A549 (cell line): ENCODE results near the gene SLC17A7. TPM values are rescaled to one million over a fixed set of nuclear protein-coding genes. Genes with fewer than 3 reads are reported as not detected.

ENCODE experiments used
- ATAC-seq, 2 experiments: fragments of 200-7000 bp in 1 of 2; fragments of >200 bp in 1 of 2; cut with Nextera tagmentation in 1 of 2; cut with Tn5 transposase in 1 of 2; 3 replicates each; pipeline versions ENCODE4 v1.8.0 to v1.9.1; 2018 to 2020; ENCODE audit warnings: mild to moderate bottlenecking in 1 of 2, moderate library complexity in 1 of 2
- CTCF ChIA-PET: fragments of 300-600 bp; sonication (Branson Sonifier 250); formaldehyde crosslinking; extraction: SDS; loops from one replicate; lab custom pipeline; 2021; ENCODE audit warnings: antibody characterized with exemption, inconsistent platforms; lab: Yijun Ruan, JAX
- POLR2A ChIA-PET: fragments of 350-600 bp; formaldehyde crosslinking; extraction: SDS; loops from one replicate; lab custom pipeline; 2021; ENCODE audit warnings: antibody characterized with exemption, inconsistent platforms; lab: Yijun Ruan, JAX
- DNase-seq, 2 experiments: peaks; one replicate each; pipeline versions ENCODE4 v3.0.0 to v3.0.0-alpha.2; 2011 to 2016; ENCODE audit warnings: low read depth in 1 of 2, low spot score in 1 of 2
- FAIRE-seq: peaks from 2 replicates; lab custom pipeline; 2011; peaks lifted over from hg19 to GRCh38; lab: Jason Lieb, UNC
- H3K27ac ChIP-seq, 2 experiments: fragments of >200 bp; sonication (Bioruptor Twin); formaldehyde crosslinking; 3 replicates each; pipeline ENCODE4 v1.5.1; 2016 to 2017
- H3K4me1 ChIP-seq: fragments of >200 bp; sonication (Bioruptor Twin); formaldehyde crosslinking; 3 replicates; pipeline ENCODE4 v1.6.1; 2016
- H3K4me2 ChIP-seq: fragments of >200 bp; sonication (Bioruptor Twin); formaldehyde crosslinking; 3 replicates; pipeline ENCODE4 v1.6.1; 2016
- H3K4me3 ChIP-seq: fragments of >200 bp; sonication (Bioruptor Twin); formaldehyde crosslinking; 3 replicates; pipeline ENCODE4 v1.5.1; 2016
- H3K9me3 ChIP-seq: fragments of >200 bp; sonication (Bioruptor Twin); formaldehyde crosslinking; 3 replicates; pipeline ENCODE4 v1.6.1; 2016
- BHLHE40 ChIP-seq: IDR thresholded peaks from 2 replicates; pipeline ENCODE4 v1.6.1; 2012; ENCODE audit warnings: low read depth, low read length, inconsistent platforms
- CBX2 ChIP-seq: fragments of 200-600 bp; sonication (generic); IDR thresholded peaks from 2 replicates; pipeline ENCODE4 v1.6.1; 2016; ENCODE audit warnings: low read depth, mild to moderate bottlenecking, borderline replicate concordance
- CHD4 ChIP-seq: fragments of 200-600 bp; sonication (generic); IDR thresholded peaks from 2 replicates; pipeline ENCODE4 v1.6.1; 2016; ENCODE audit warnings: antibody characterized with exemption, mild to moderate bottlenecking, borderline replicate concordance
- CTCF ChIP-seq: fragments of >200 bp; sonication (Bioruptor Twin); formaldehyde crosslinking; IDR thresholded peaks from 3 replicates; pipeline ENCODE4 v1.5.1; 2016
- E2F6 ChIP-seq: IDR thresholded peaks from 2 replicates; pipeline ENCODE4 v1.6.1; 2012; ENCODE audit warnings: low read depth, borderline replicate concordance
- ESRRA ChIP-seq: fragments of 150-350 bp; IDR thresholded peaks from 2 replicates; pipeline ENCODE4 v1.6.1; 2014; ENCODE audit warnings: mild to moderate bottlenecking, low read length, borderline replicate concordance
- FOSB ChIP-seq: fragments of 250-450 bp; sonication (Bioruptor Pico); IDR thresholded peaks from 2 replicates; pipeline ENCODE4 v1.5.0; 2020; ENCODE audit warnings: mild to moderate bottlenecking, moderate library complexity
- FOXS1 ChIP-seq: fragments of 250-450 bp; sonication (Bioruptor Pico); IDR thresholded peaks from 2 replicates; pipeline ENCODE4 v1.5.0; 2020; ENCODE audit warnings: mild to moderate bottlenecking, moderate library complexity
- HEYL ChIP-seq: fragments of 250-450 bp; sonication (Bioruptor Pico); IDR thresholded peaks from 2 replicates; pipeline ENCODE4 v1.8.0; 2021; ENCODE audit warnings: mild to moderate bottlenecking, moderate library complexity
- HMGXB4 ChIP-seq: fragments of 250-450 bp; sonication (Bioruptor Pico); IDR thresholded peaks from 2 replicates; pipeline ENCODE4 v1.5.0; 2021; ENCODE audit warnings: mild to moderate bottlenecking, moderate library complexity, borderline replicate concordance
- HOXA7 ChIP-seq: fragments of 250-450 bp; sonication (Bioruptor Pico); IDR thresholded peaks from 2 replicates; pipeline ENCODE4 v1.5.0; 2020; ENCODE audit warnings: mild to moderate bottlenecking, moderate library complexity
- HOXB5 ChIP-seq: fragments of 250-450 bp; sonication (Bioruptor Pico); IDR thresholded peaks from 2 replicates; pipeline ENCODE4 v1.5.0; 2020; ENCODE audit warnings: mild to moderate bottlenecking, moderate library complexity
- JUNB ChIP-seq: fragments of >200 bp; sonication (Bioruptor Twin); formaldehyde crosslinking; IDR thresholded peaks from 2 replicates; pipeline ENCODE4 v1.6.1; 2016
- KDM1A ChIP-seq: fragments of 200-600 bp; sonication (generic); IDR thresholded peaks from 2 replicates; pipeline ENCODE4 v1.6.1; 2016; ENCODE audit warnings: low read depth, mild to moderate bottlenecking
- MAFK ChIP-seq: fragments of 450-650 bp; IDR thresholded peaks from 2 replicates; pipeline ENCODE4 v1.6.1; 2014; ENCODE audit not compliant: partially characterized antibody
- MAZ ChIP-seq: fragments of 150-350 bp; IDR thresholded peaks from 2 replicates; pipeline ENCODE4 v1.6.1; 2014; ENCODE audit warnings: antibody characterized with exemption, low read depth, low read length, borderline replicate concordance
- MYC ChIP-seq: IDR thresholded peaks from 2 replicates; pipeline ENCODE4 v1.6.1; 2012; ENCODE audit warnings: mild to moderate bottlenecking, inconsistent platforms, low read length, improper control_type of control experiment, borderline replicate concordance
- POLR2AphosphoS2 ChIP-seq: conservative IDR thresholded peaks from 2 replicates; pipeline ENCODE4 v1.6.1; 2012; ENCODE audit warnings: low read length, improper control_type of control experiment, inconsistent platforms
- RAD21 ChIP-seq, 2 experiments: fragments of >200 bp in 1 of 2; sonication (Bioruptor Twin) in 1 of 2; formaldehyde crosslinking in 1 of 2; IDR thresholded peaks in 1 of 2; conservative IDR thresholded peaks in 1 of 2; 2 replicates in 1 of 2; 3 replicates in 1 of 2; pipeline ENCODE4 v1.6.1; 2012 to 2018; ENCODE audit warnings: inconsistent platforms in 1 of 2
- RNF2 ChIP-seq: fragments of 200-600 bp; sonication (generic); IDR thresholded peaks from 2 replicates; pipeline ENCODE4 v1.6.1; 2016; ENCODE audit warnings: low read depth, mild to moderate bottlenecking, antibody characterized with exemption, moderate library complexity, borderline replicate concordance
- SMC3 ChIP-seq: fragments of >200 bp; sonication (Bioruptor Twin); formaldehyde crosslinking; IDR thresholded peaks from 3 replicates; pipeline ENCODE4 v1.6.1; 2018; ENCODE audit warnings: inconsistent platforms
- ZFP36 ChIP-seq: fragments of 450-650 bp; IDR thresholded peaks from 2 replicates; pipeline ENCODE4 v1.6.1; 2014; ENCODE audit warnings: borderline replicate concordance; ENCODE audit not compliant: partially characterized antibody
- ZNF302 ChIP-seq: fragments of 250-450 bp; sonication (Bioruptor Pico); IDR thresholded peaks from 2 replicates; pipeline ENCODE4 v1.9.0; 2021; ENCODE audit warnings: inconsistent platforms, mild to moderate bottlenecking, moderate library complexity
- ZSCAN20 ChIP-seq: fragments of 250-450 bp; sonication (Bioruptor Pico); IDR thresholded peaks from 2 replicates; pipeline ENCODE4 v1.8.0; 2022; ENCODE audit warnings: mild to moderate bottlenecking, moderate library complexity
- WGBS: methylation state at CpG from one replicate; pipeline ENCODE4 v1.1.6; 2017; ENCODE audit errors: missing lambda C conversion rate; 5-methylcytosine and 5-hydroxymethylcytosine counted together
- polyA plus RNA-seq, 4 experiments: library from polyadenylated mRNA; depleted of rRNA in 3 of 4; stranded (reverse); fragments of >200 nt; fragmentation: RNase III in 1 of 4; extraction: RNeasy Plus Mini Kit Qiagen cat#74134 plus additional on column Dnase treatment in 1 of 4; gene quantifications; 2 replicates in 3 of 4; 3 replicates in 1 of 4; pipeline ENCODE4 v1.2.3, GENCODE V29; 2011 to 2017

Gene SLC17A7
- polyA plus RNA-seq, 2 of the 4 experiments (the other 2 are of a cell fraction): 0.39 to 0.48 TPM

GRCh38 chr19:49481020-49481683 is 39.8 kb upstream of the SLC17A7 start:
- peaks cover 6% of the 10 kb centered on the region; the same call in 1 of the 3 replicates for H3K4me1 ChIP-seq
- FAIRE-seq (no peak), DNase-seq (no peak), ATAC-seq (peak; percentile 5 to 62; a peak in 4 of 6 replicates)
- 86% methylated on average over 7 of the region's 7 CpGs for WGBS
- H3K4me3 ChIP-seq: no peak overlapping the region
- TF ChIP-seq RNF2: no peak
- no peak for TF ChIP-seq MYC
- no peak for TF ChIP-seq FOSB (CRISPR knock-in tag)
- no peak for TF ChIP-seq POLR2AphosphoS2
- TF ChIP-seq KDM1A: no peak
- no peak for TF ChIP-seq ZSCAN20
- TF ChIP-seq ZFP36: no peak
- TF ChIP-seq JUNB: no peak
- TF ChIP-seq CHD4: no peak
- TF ChIP-seq MAFK: no peak
- CTCF ChIA-PET: interaction anchor here (0.9 to 3.6 kb wide), 6 partner anchors 8 to 256 kb away, joined by 3 to 25 read pairs (median 5); partner anchors contain the start of gene FLT3LG
- H3K27ac ChIP-seq: no peak overlapping the region
- POLR2A ChIA-PET: no interaction called here
- H3K4me2 ChIP-seq: no peak overlapping the region
- no peaks in the 10 kb centered on the region for H3K9me3 ChIP-seq

GRCh38 chr19:49479975-49480628 is 38.8 kb upstream of the SLC17A7 start:
- CTCF ChIA-PET: interaction anchor here (0.6 to 2.1 kb wide), 5 partner anchors 7 to 67 kb away, joined by 3 to 8 read pairs (median 4); partner anchors contain the start of gene RPL13A
- TF ChIP-seq ZFP36: peak; percentile 62
- no peak for TF ChIP-seq BHLHE40
- no peak for ATAC-seq
- POLR2A ChIA-PET: no interaction called here
- 95% methylated on average over 8 of the region's 14 CpGs for WGBS
- no peak overlapping the region for H3K4me3 ChIP-seq
- FAIRE-seq: no peak
- no peaks in the 10 kb centered on the region for H3K9me3 ChIP-seq
- no peak overlapping the region for H3K4me2 ChIP-seq
- no peak for DNase-seq
- no peak overlapping the region for H3K27ac ChIP-seq
- H3K4me1 ChIP-seq: peaks cover 13% of the 10 kb centered on the region; the same call in 1 of the 3 replicates

- H3K9me3 ChIP-seq: no peaks in the 10 kb centered on the region
- peak overlapping the region; percentile 25 to 62; a peak in 3 of 6 replicates for H3K27ac ChIP-seq
- H3K4me2 ChIP-seq: peak overlapping the region; percentile 70
- DNase-seq (peak; percentile 80 to 82), FAIRE-seq (no peak), ATAC-seq (peak; percentile 70 to 88)
- 45% methylated on average over 27 of the region's 27 CpGs for WGBS
- POLR2A ChIA-PET: interaction anchor here (0.5 to 1.2 kb wide), 6 partner anchors 12 to 199 kb away, joined by 3 to 12 read pairs (median 4); partner anchors contain the start of genes ALDH16A1 and RPS11
- H3K4me1 ChIP-seq: peaks cover 21% of the 10 kb centered on the region
- TF ChIP-seq ZFP36 (peak; percentile 19), HOXA7 (CRISPR knock-in tag) (no peak), HMGXB4 (CRISPR knock-in tag) (no peak), BHLHE40 (no peak), POLR2AphosphoS2 (no peak), MAZ (0 out of 2 replicates have a peak, but pooled peaks have one; percentile 42), ZNF302 (CRISPR knock-in tag) (no peak), RAD21 (conservative IDR thresholded peaks at IDR 0.05 in 1 of 2, IDR thresholded peaks at IDR 0.05 in 1 of 2) (peak in 1 of 2 experiments; percentile 31; a peak in 3 of 5 replicates), SMC3 (peak; percentile 41; the same call in 2 of the 3 replicates), HOXB5 (no peak), ESRRA (no peak), E2F6 (0 out of 2 replicates have a peak, but pooled peaks have one; percentile 26), HEYL (CRISPR knock-in tag) (no peak), FOXS1 (CRISPR knock-in tag) (no peak), CTCF (peak; percentile 50), CBX2 (no peak)
- CTCF ChIA-PET: interaction anchor here (0.5 to 5.0 kb wide), 18 partner anchors 9 to 250 kb away, joined by 3 to 97 read pairs (median 4); partner anchors contain the start of genes ALDH16A1 and PIH1D1
- H3K4me3 ChIP-seq: no peak overlapping the region
Observed at GRCh38 chr19:49475995-49476880, 34.9 kb upstream of the SLC17A7 start.
